Vagina (tissue), 2 donors: ENCODE data around the gene CERT1.

Experiments used
- POLR2A ChIP-seq, 2 donors: fragments of 450-650 bp; IDR thresholded peaks; one replicate each; pipeline ENCODE4 v1.6.1; 2017; ENCODE audit warnings: antibody characterized with exemption in 2 of 2, mild to moderate bottlenecking in 2 of 2, moderate library complexity in 2 of 2
- POLR2AphosphoS5 ChIP-seq, 2 donors: sonication (generic); formaldehyde crosslinking; IDR thresholded peaks; one replicate each; pipeline ENCODE4 v1.9.0; 2017; ENCODE audit warnings: antibody characterized with exemption in 2 of 2, mild to moderate bottlenecking in 2 of 2, low read depth in 1 of 2; ENCODE audit not compliant: insufficient read depth in 1 of 2
- TF ChIP-seq, protein P1 (sequence below), 3 experiments: fragments of 450-650 bp in 2 of 3; fragments of 200-600 bp in 1 of 3; sonication (generic) in 1 of 3; IDR thresholded peaks; one replicate each; pipeline ENCODE4 v1.5.1; 2017 to 2019; ENCODE audit warnings: antibody characterized with exemption in 3 of 3, mild to moderate bottlenecking in 2 of 3, moderate library complexity in 2 of 3

DNA sequence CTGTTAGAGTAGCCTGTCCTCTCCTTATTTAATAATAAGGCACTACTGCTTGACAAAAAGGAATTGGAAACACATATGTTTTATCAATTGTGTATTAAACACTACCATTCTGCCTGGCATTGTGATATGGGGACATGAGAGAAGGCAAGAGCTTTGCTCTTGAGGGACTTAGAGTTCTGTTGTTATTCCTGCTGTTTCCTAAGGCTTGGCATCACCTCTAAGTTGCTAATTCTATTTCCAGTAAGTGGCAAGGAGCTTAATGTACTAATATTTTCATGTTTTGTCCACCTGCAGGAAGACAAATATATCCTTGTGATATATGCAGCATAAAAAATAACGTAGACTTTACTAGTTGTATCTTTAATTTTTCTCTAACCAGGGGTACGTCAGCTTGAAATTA lies 161.8 kb downstream of the CERT1 start:
- TF ChIP-seq, protein P1, sequence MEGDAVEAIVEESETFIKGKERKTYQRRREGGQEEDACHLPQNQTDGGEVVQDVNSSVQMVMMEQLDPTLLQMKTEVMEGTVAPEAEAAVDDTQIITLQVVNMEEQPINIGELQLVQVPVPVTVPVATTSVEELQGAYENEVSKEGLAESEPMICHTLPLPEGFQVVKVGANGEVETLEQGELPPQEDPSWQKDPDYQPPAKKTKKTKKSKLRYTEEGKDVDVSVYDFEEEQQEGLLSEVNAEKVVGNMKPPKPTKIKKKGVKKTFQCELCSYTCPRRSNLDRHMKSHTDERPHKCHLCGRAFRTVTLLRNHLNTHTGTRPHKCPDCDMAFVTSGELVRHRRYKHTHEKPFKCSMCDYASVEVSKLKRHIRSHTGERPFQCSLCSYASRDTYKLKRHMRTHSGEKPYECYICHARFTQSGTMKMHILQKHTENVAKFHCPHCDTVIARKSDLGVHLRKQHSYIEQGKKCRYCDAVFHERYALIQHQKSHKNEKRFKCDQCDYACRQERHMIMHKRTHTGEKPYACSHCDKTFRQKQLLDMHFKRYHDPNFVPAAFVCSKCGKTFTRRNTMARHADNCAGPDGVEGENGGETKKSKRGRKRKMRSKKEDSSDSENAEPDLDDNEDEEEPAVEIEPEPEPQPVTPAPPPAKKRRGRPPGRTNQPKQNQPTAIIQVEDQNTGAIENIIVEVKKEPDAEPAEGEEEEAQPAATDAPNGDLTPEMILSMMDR (IDR thresholded peaks at IDR 0.05) = no peak
- no peak for TF ChIP-seq POLR2AphosphoS5 (IDR thresholded peaks at IDR 0.05; ENCODE audit: insufficient read depth in 1 of 2, low read depth in 1 of 2)
- no peak for TF ChIP-seq POLR2A (IDR thresholded peaks at IDR 0.05)
